ENCODE results near the gene RPA3.

Gene RPA3

GRCh38 chr7:7707806-7708205 lies 10.6 kb downstream of the RPA3 start:
- H3K23ac ChIP-seq (ENCODE audit: low read depth, low read length, poor library complexity): no peak overlapping the region
- no peak overlapping the region for H3K4me2 ChIP-seq (ENCODE audit: insufficient read depth, low read length, poor library complexity, severe bottlenecking)
- peak overlapping the region; percentile 56 for H2AFZ ChIP-seq (ENCODE audit: low read length)
- H3K4me3 ChIP-seq (ENCODE audit: low read length in 2 of 2): no peak overlapping the region
- H3K79me1 ChIP-seq (ENCODE audit: low read depth, low read length): no peaks in the 10 kb centered on the region
- peaks cover 2 to 29% of the 10 kb centered on the region in 2 donors for H3K4me1 ChIP-seq (ENCODE audit: control insufficient read depth in 2 of 2, insufficient read depth in 1 of 2, low read depth in 1 of 2, low read length in 2 of 2)
- H4K91ac ChIP-seq (ENCODE audit: low read depth, low read length, poor library complexity): no peak overlapping the region
- H2BK12ac ChIP-seq (ENCODE audit: low read length): no peak overlapping the region
- H3K27me3 ChIP-seq (ENCODE audit: control insufficient read depth in 3 of 3, insufficient read depth in 3 of 3, low read depth in 1 of 3, low read length in 3 of 3): no peaks in the 10 kb centered on the region
- H2BK120ac ChIP-seq (ENCODE audit: low read depth, low read length): no peak overlapping the region
- no peak overlapping the region for H3K14ac ChIP-seq (ENCODE audit: low read length)
- no peak overlapping the region for H3K18ac ChIP-seq (ENCODE audit: low read length)
- DNase-seq (ENCODE audit: low spot score): peak; percentile 26
- H3K9me3 ChIP-seq (replicated peaks in 1 of 2; ENCODE audit: control insufficient read depth in 2 of 2, insufficient read depth in 1 of 2, low read depth in 1 of 2, low read length in 2 of 2): no peaks in the 10 kb centered on the region
- no peak overlapping the region for H3K27ac ChIP-seq (replicated peaks; ENCODE audit: low read length)
- no peak overlapping the region for H3K9ac ChIP-seq (ENCODE audit: low read depth, low read length, poor library complexity)
- H2AK5ac ChIP-seq (ENCODE audit: low read depth, low read length): no peak overlapping the region
- WGBS, 2 donors (ENCODE audit: extremely low coverage in 2 of 2, insufficient read length in 2 of 2, insufficient replicate concordance in 1 of 2): no CpG with 5 or more reads among the region's 4 CpGs
- H3K36me3 ChIP-seq (replicated peaks in 1 of 2; ENCODE audit: control insufficient read depth in 2 of 2, insufficient read depth in 2 of 2, low read length in 2 of 2): no peaks in the 10 kb centered on the region
- no peak overlapping the region for H4K8ac ChIP-seq (ENCODE audit: low read depth, low read length)
- no peak overlapping the region for H2BK5ac ChIP-seq (ENCODE audit: low read length)
- H2BK15ac ChIP-seq (ENCODE audit: low read length): no peak overlapping the region
- H3K4ac ChIP-seq (ENCODE audit: low read length): no peak overlapping the region

GRCh38 chr7:7707246-7707645 lies 11.2 kb downstream of the RPA3 start:
- no peak overlapping the region for H3K4me3 ChIP-seq (ENCODE audit: low read length in 2 of 2)

DNA sequence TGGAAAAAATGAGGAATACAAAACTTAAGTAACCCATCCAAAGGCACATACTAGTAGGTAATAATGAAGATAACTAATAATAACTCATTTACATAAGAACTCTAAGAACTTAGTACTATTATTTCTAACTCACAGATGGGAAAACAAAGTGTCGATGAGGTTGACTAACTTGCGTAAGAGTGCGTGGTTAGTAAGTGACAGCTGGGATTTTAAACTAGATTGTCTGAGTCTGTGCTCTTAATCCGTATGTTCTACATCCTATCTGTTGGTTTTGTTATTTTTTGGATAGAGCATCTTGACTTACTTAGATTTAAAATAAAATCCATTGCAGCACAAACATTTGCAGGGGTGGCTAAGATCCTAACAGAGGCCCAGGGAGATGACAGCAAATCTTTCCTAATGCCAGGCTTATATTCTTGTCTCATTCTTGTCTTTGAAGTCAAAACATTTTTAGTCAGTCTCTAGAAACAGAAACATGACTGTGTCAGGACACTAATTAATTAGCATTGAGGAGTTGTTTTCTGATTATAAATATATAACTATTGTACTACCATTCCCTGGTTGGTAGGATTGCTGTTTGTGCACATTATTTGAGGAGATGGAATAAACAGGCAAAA lies 11.7 kb downstream of the RPA3 start:
- Histone ChIP-seq H3K4me2 (ENCODE audit: insufficient read depth, low read length, poor library complexity, severe bottlenecking) (no peak overlapping the region), H2BK12ac (ENCODE audit: low read length) (no peak overlapping the region), H3K14ac (ENCODE audit: low read length) (no peak overlapping the region), H3K4me3 (ENCODE audit: low read length in 2 of 2) (no peak overlapping the region), H2BK120ac (ENCODE audit: low read depth, low read length) (no peak overlapping the region), H3K23ac (ENCODE audit: low read depth, low read length, poor library complexity) (no peak overlapping the region), H3K4me1 (ENCODE audit: control insufficient read depth in 2 of 2, insufficient read depth in 1 of 2, low read depth in 1 of 2, low read length in 2 of 2) (peaks cover 2 to 29% of the 10 kb centered on the region in 2 donors), H3K18ac (ENCODE audit: low read length) (no peak overlapping the region), H2AK5ac (ENCODE audit: low read depth, low read length) (no peak overlapping the region), H3K36me3 (replicated peaks in 1 of 2; ENCODE audit: control insufficient read depth in 2 of 2, insufficient read depth in 2 of 2, low read length in 2 of 2) (no peaks in the 10 kb centered on the region), H2AFZ (ENCODE audit: low read length) (no peak overlapping the region), H3K4ac (ENCODE audit: low read length) (no peak overlapping the region), H4K8ac (ENCODE audit: low read depth, low read length) (no peak overlapping the region), H2BK15ac (ENCODE audit: low read length) (no peak overlapping the region), H3K9me3 (replicated peaks in 1 of 2; ENCODE audit: control insufficient read depth in 2 of 2, insufficient read depth in 1 of 2, low read depth in 1 of 2, low read length in 2 of 2) (no peaks in the 10 kb centered on the region), H4K91ac (ENCODE audit: low read depth, low read length, poor library complexity) (no peak overlapping the region), H3K9ac (ENCODE audit: low read depth, low read length, poor library complexity) (no peak overlapping the region), H2BK5ac (ENCODE audit: low read length) (no peak overlapping the region), H3K79me1 (ENCODE audit: low read depth, low read length) (no peaks in the 10 kb centered on the region), H3K27ac (replicated peaks; ENCODE audit: low read length) (no peak overlapping the region), H3K27me3 (ENCODE audit: control insufficient read depth in 3 of 3, insufficient read depth in 3 of 3, low read depth in 1 of 3, low read length in 3 of 3) (no peaks in the 10 kb centered on the region)
- no peak for DNase-seq (ENCODE audit: low spot score)
- WGBS, 2 donors (ENCODE audit: extremely low coverage in 2 of 2, insufficient read length in 2 of 2, insufficient replicate concordance in 1 of 2): no CpG with 5 or more reads among the region's 4 CpGs

More at GRCh38 chr7:7707246-7707645, 11.2 kb downstream of the RPA3 start:
- no peaks in the 10 kb centered on the region for H3K36me3 ChIP-seq (replicated peaks in 1 of 2; ENCODE audit: control insufficient read depth in 2 of 2, insufficient read depth in 2 of 2, low read length in 2 of 2)
- no peak overlapping the region for H2BK5ac ChIP-seq (ENCODE audit: low read length)
- no peak overlapping the region for H3K23ac ChIP-seq (ENCODE audit: low read depth, low read length, poor library complexity)
- H3K4me2 ChIP-seq (ENCODE audit: insufficient read depth, low read length, poor library complexity, severe bottlenecking): no peak overlapping the region
- no peaks in the 10 kb centered on the region for H3K9me3 ChIP-seq (replicated peaks in 1 of 2; ENCODE audit: control insufficient read depth in 2 of 2, insufficient read depth in 1 of 2, low read depth in 1 of 2, low read length in 2 of 2)
- H2BK120ac ChIP-seq (ENCODE audit: low read depth, low read length): no peak overlapping the region
- H2BK12ac ChIP-seq (ENCODE audit: low read length): no peak overlapping the region
- no peak overlapping the region for H3K9ac ChIP-seq (ENCODE audit: low read depth, low read length, poor library complexity)
- no peaks in the 10 kb centered on the region for H3K79me1 ChIP-seq (ENCODE audit: low read depth, low read length)
- H3K27ac ChIP-seq (replicated peaks; ENCODE audit: low read length): no peak overlapping the region
- no peak overlapping the region for H3K4ac ChIP-seq (ENCODE audit: low read length)
- no peak overlapping the region for H3K14ac ChIP-seq (ENCODE audit: low read length)
- no peaks in the 10 kb centered on the region for H3K27me3 ChIP-seq (ENCODE audit: control insufficient read depth in 3 of 3, insufficient read depth in 3 of 3, low read depth in 1 of 3, low read length in 3 of 3)
- no peak overlapping the region for H2AFZ ChIP-seq (ENCODE audit: low read length)
- no peak overlapping the region for H4K8ac ChIP-seq (ENCODE audit: low read depth, low read length)
- no peak overlapping the region for H3K18ac ChIP-seq (ENCODE audit: low read length)
- H3K4me1 ChIP-seq (ENCODE audit: control insufficient read depth in 2 of 2, insufficient read depth in 1 of 2, low read depth in 1 of 2, low read length in 2 of 2): peaks cover 2 to 29% of the 10 kb centered on the region in 2 donors
- no peak overlapping the region for H2BK15ac ChIP-seq (ENCODE audit: low read length)
- H2AK5ac ChIP-seq (ENCODE audit: low read depth, low read length): no peak overlapping the region
- no peak for DNase-seq (ENCODE audit: low spot score)
- WGBS, 2 donors (ENCODE audit: extremely low coverage in 2 of 2, insufficient read length in 2 of 2, insufficient replicate concordance in 1 of 2): no CpG with 5 or more reads among the region's 2 CpGs
- H4K91ac ChIP-seq (ENCODE audit: low read depth, low read length, poor library complexity): no peak overlapping the region

DNA sequence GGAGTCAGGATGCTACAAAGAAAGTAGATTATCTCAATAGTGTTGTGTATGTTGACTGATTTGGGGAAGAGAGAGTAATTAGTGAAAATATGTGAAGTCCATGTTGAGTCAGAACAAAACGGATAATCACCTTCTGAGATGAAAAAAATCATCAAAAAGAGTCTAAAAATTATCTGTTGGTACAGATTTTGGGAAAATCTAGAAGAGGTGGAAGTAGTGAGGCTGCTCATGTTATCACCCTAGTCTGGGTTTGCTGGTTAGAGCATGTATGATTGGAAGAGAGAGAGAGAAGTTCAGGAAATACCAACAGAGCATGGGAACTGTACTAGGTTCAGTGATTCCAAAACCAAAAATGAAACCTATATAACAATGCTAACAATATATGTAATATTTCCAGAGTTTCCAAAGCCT lies 12.3 kb downstream of the RPA3 start:
- no peak overlapping the region for H3K4me3 ChIP-seq (ENCODE audit: low read length in 2 of 2)
- H2BK12ac ChIP-seq (ENCODE audit: low read length): no peak overlapping the region
- H3K18ac ChIP-seq (ENCODE audit: low read length): no peak overlapping the region
- no peak overlapping the region for H3K4ac ChIP-seq (ENCODE audit: low read length)
- no peaks in the 10 kb centered on the region for H3K79me1 ChIP-seq (ENCODE audit: low read depth, low read length)
- no peak overlapping the region for H2BK120ac ChIP-seq (ENCODE audit: low read depth, low read length)
- no peak overlapping the region for H3K23ac ChIP-seq (ENCODE audit: low read depth, low read length, poor library complexity)
- no peak overlapping the region for H3K27ac ChIP-seq (replicated peaks; ENCODE audit: low read length)
- no peak overlapping the region for H2AFZ ChIP-seq (ENCODE audit: low read length)
- H4K91ac ChIP-seq (ENCODE audit: low read depth, low read length, poor library complexity): no peak overlapping the region
- peaks cover 2 to 29% of the 10 kb centered on the region in 2 donors for H3K4me1 ChIP-seq (ENCODE audit: control insufficient read depth in 2 of 2, insufficient read depth in 1 of 2, low read depth in 1 of 2, low read length in 2 of 2)
- no peak overlapping the region for H3K14ac ChIP-seq (ENCODE audit: low read length)
- no peaks in the 10 kb centered on the region for H3K36me3 ChIP-seq (replicated peaks in 1 of 2; ENCODE audit: control insufficient read depth in 2 of 2, insufficient read depth in 2 of 2, low read length in 2 of 2)
- no peaks in the 10 kb centered on the region for H3K9me3 ChIP-seq (replicated peaks in 1 of 2; ENCODE audit: control insufficient read depth in 2 of 2, insufficient read depth in 1 of 2, low read depth in 1 of 2, low read length in 2 of 2)
- no peak overlapping the region for H2AK5ac ChIP-seq (ENCODE audit: low read depth, low read length)
- WGBS, 2 donors (ENCODE audit: extremely low coverage in 2 of 2, insufficient read length in 2 of 2, insufficient replicate concordance in 1 of 2): no CpG with 5 or more reads among the region's 1 CpG
- no peak overlapping the region for H4K8ac ChIP-seq (ENCODE audit: low read depth, low read length)
- H2BK5ac ChIP-seq (ENCODE audit: low read length): no peak overlapping the region
- no peaks in the 10 kb centered on the region for H3K27me3 ChIP-seq (ENCODE audit: control insufficient read depth in 3 of 3, insufficient read depth in 3 of 3, low read depth in 1 of 3, low read length in 3 of 3)
- DNase-seq (ENCODE audit: low spot score): no peak
- no peak overlapping the region for H3K4me2 ChIP-seq (ENCODE audit: insufficient read depth, low read length, poor library complexity, severe bottlenecking)
- H2BK15ac ChIP-seq (ENCODE audit: low read length): no peak overlapping the region
- no peak overlapping the region for H3K9ac ChIP-seq (ENCODE audit: low read depth, low read length, poor library complexity)

All from neuronal stem cell (in vitro differentiated cells).